IMR-90 (cell line): Measurements from ENCODE around the gene ATP8B3. TPM values are rescaled to one million over a fixed set of nuclear protein-coding genes. Genes with fewer than 3 reads are reported as not detected.

Experiments used
- ATAC-seq: fragments of 200-7000 bp; cut with Tn5 transposase; 2 replicates; pipeline ENCODE4 v1.9.1; 2020; ENCODE audit warnings: low read depth, mild to moderate bottlenecking, moderate library complexity
- BruUV-seq: library from RNA; stranded (reverse); fragments of 400-500 nt; replicated peaks from 2 replicates; lab custom pipeline; 2021; lab: Mats Ljungman, UMichigan
- CTCF ChIA-PET: fragments of 300-600 bp; formaldehyde crosslinking; extraction: SDS; loops from one replicate; lab custom pipeline; 2021; ENCODE audit warnings: antibody characterized with exemption; lab: Yijun Ruan, JAX
- POLR2A ChIA-PET: fragments of 300-600 bp; sonication (Branson Sonifier 250); formaldehyde crosslinking; loops from one replicate; lab custom pipeline; 2022; ENCODE audit warnings: antibody characterized with exemption; ENCODE audit not compliant: unreplicated experiment; lab: Charles Lee
- DNase-seq: peaks from one replicate; pipeline ENCODE4 v3.0.0; 2013
- H2AFZ ChIP-seq: replicated peaks from 2 replicates; pipeline ENCODE3; 2013; ENCODE audit warnings: low read length, mild to moderate bottlenecking; ENCODE audit not compliant: poor library complexity
- H2AK5ac ChIP-seq: 2 replicates; pipeline ENCODE4 v1.6.1; 2013; ENCODE audit warnings: low read depth, low read length, inconsistent platforms
- H2AK9ac ChIP-seq: replicated peaks from 2 replicates; pipeline ENCODE3; 2013; ENCODE audit warnings: mild to moderate bottlenecking, low read depth, low read length, moderate library complexity; ENCODE audit not compliant: poor library complexity
- H2BK120ac ChIP-seq: 2 replicates; pipeline ENCODE4 v1.6.1; 2013; ENCODE audit warnings: low read depth, low read length, inconsistent platforms
- H2BK15ac ChIP-seq: 3 replicates; pipeline ENCODE4 v1.6.1; 2013; ENCODE audit warnings: low read depth, low read length, inconsistent platforms
- H2BK20ac ChIP-seq: 2 replicates; pipeline ENCODE4 v1.6.1; 2013; ENCODE audit warnings: low read depth, mild to moderate bottlenecking, inconsistent platforms, low read length, moderate library complexity
- H2BK5ac ChIP-seq: 2 replicates; pipeline ENCODE4 v1.6.1; 2013; ENCODE audit warnings: mild to moderate bottlenecking, low read depth, low read length, inconsistent platforms; ENCODE audit not compliant: poor library complexity, severe bottlenecking
- H3K14ac ChIP-seq: replicated peaks from 2 replicates; pipeline ENCODE4 v1.6.1; 2013; ENCODE audit warnings: low read depth, low read length, inconsistent platforms
- H3K18ac ChIP-seq: 2 replicates; pipeline ENCODE4 v1.6.1; 2013; ENCODE audit warnings: low read depth, low read length, control low read depth
- H3K23ac ChIP-seq: 2 replicates; pipeline ENCODE4 v1.6.1; 2013; ENCODE audit warnings: low read depth, low read length, inconsistent platforms
- H3K27ac ChIP-seq: 2 replicates; pipeline ENCODE4 v1.5.1; 2013; ENCODE audit warnings: mild to moderate bottlenecking, control low read depth, low read length; ENCODE audit not compliant: insufficient read depth
- H3K27me3 ChIP-seq: 2 replicates; pipeline ENCODE4 v1.6.1; 2013; ENCODE audit warnings: low read length; ENCODE audit not compliant: control insufficient read depth, insufficient read depth
- H3K36me3 ChIP-seq: 2 replicates; pipeline ENCODE4 v1.6.1; 2013; ENCODE audit warnings: low read length, mixed read lengths; ENCODE audit not compliant: control insufficient read depth, insufficient read depth
- H3K4ac ChIP-seq: 2 replicates; pipeline ENCODE4 v1.6.1; 2013; ENCODE audit warnings: low read depth, low read length, inconsistent platforms
- H3K4me1 ChIP-seq: 2 replicates; pipeline ENCODE4 v1.6.1; 2013; ENCODE audit warnings: low read length, mixed read lengths; ENCODE audit not compliant: control insufficient read depth, insufficient read depth
- H3K4me2 ChIP-seq: 2 replicates; pipeline ENCODE4 v1.6.1; 2013; ENCODE audit warnings: low read depth, mild to moderate bottlenecking, control low read depth, low read length, moderate library complexity
- H3K4me3 ChIP-seq: 2 replicates; pipeline ENCODE4 v1.5.1; 2013; ENCODE audit warnings: low read depth, mild to moderate bottlenecking, control low read depth, low read length, moderate library complexity; ENCODE audit not compliant: insufficient read depth
- H3K56ac ChIP-seq: 2 replicates; pipeline ENCODE4 v1.6.1; 2013; ENCODE audit warnings: low read length, inconsistent platforms; ENCODE audit not compliant: insufficient read depth; ENCODE audit errors: extremely low read depth
- H3K79me1 ChIP-seq, 2 experiments: 2 replicates each; pipeline ENCODE4 v1.6.1; 2013; ENCODE audit warnings: low read length in 2 of 2, inconsistent platforms in 1 of 2, low read depth in 1 of 2
- H3K9ac ChIP-seq: 2 replicates; pipeline ENCODE4 v1.6.1; 2013; ENCODE audit warnings: low read depth, low read length, control low read depth
- H3K9me1 ChIP-seq: 2 replicates; pipeline ENCODE4 v1.6.1; 2013; ENCODE audit warnings: low read length, inconsistent platforms; ENCODE audit not compliant: insufficient read depth
- H3K9me3 ChIP-seq: 2 replicates; pipeline ENCODE4 v1.6.1; 2013; ENCODE audit warnings: low read length; ENCODE audit not compliant: control insufficient read depth, insufficient read depth
- H4K20me1 ChIP-seq: 2 replicates; pipeline ENCODE4 v1.6.1; 2013; ENCODE audit warnings: low read length, inconsistent platforms; ENCODE audit not compliant: insufficient read depth
- H4K5ac ChIP-seq: 2 replicates; pipeline ENCODE4 v1.6.1; 2013; ENCODE audit warnings: mild to moderate bottlenecking, low read depth, low read length, control low read depth
- H4K8ac ChIP-seq, 2 experiments: 2 replicates each; pipeline ENCODE4 v1.6.1; 2013; ENCODE audit warnings: low read depth in 2 of 2, low read length in 2 of 2, control low read depth in 1 of 2, inconsistent platforms in 1 of 2
- H4K91ac ChIP-seq: 2 replicates; pipeline ENCODE4 v1.6.1; 2013; ENCODE audit warnings: low read depth, low read length, inconsistent platforms; ENCODE audit not compliant: insufficient read depth
- BHLHE40 ChIP-seq: fragments of 150-350 bp; IDR thresholded peaks from 2 replicates; pipeline ENCODE4 v1.6.1; 2016; ENCODE audit warnings: mild to moderate bottlenecking, low read depth, low read length
- CEBPB ChIP-seq: IDR thresholded peaks from 2 replicates; pipeline ENCODE4 v1.6.1; 2012; ENCODE audit warnings: low read depth, low read length, improper control_type of control experiment
- CHD1 ChIP-seq: IDR thresholded peaks from 2 replicates; pipeline ENCODE4 v1.6.1; 2012; ENCODE audit warnings: low read depth, low read length, improper control_type of control experiment
- FOS ChIP-seq: fragments of 150-350 bp; IDR thresholded peaks from 2 replicates; pipeline ENCODE4 v1.6.1; 2016; ENCODE audit warnings: low read depth, low read length
- MAFK ChIP-seq: IDR thresholded peaks from 2 replicates; pipeline ENCODE4 v1.6.1; 2012; ENCODE audit warnings: low read depth, low read length, improper control_type of control experiment
- MAZ ChIP-seq: IDR thresholded peaks from 2 replicates; pipeline ENCODE4 v1.6.1; 2012; ENCODE audit warnings: low read depth, mild to moderate bottlenecking, low read length, improper control_type of control experiment, moderate library complexity, borderline replicate concordance
- RAD21 ChIP-seq: IDR thresholded peaks from 2 replicates; pipeline ENCODE4 v1.6.1; 2012; ENCODE audit warnings: low read length, improper control_type of control experiment
- RFX5 ChIP-seq: IDR thresholded peaks from 2 replicates; pipeline ENCODE4 v1.8.0; 2012; ENCODE audit warnings: low read depth, mild to moderate bottlenecking, low read length, moderate library complexity
- SMC3 ChIP-seq: fragments of 150-350 bp; IDR thresholded peaks from 2 replicates; pipeline ENCODE4 v1.6.1; 2016; ENCODE audit warnings: low read depth, mild to moderate bottlenecking, antibody characterized with exemption, low read length, moderate library complexity
- WGBS, 2 experiments: methylation state at CpG; one replicate each; pipeline versions ENCODE4 v1.1.5 to v1.1.7; 2013; ENCODE audit warnings: missing lambda C conversion rate in 2 of 2; ENCODE audit not compliant: insufficient read length in 1 of 2; ENCODE audit errors: extremely low coverage in 2 of 2; 5-methylcytosine and 5-hydroxymethylcytosine counted together
- dilution Hi-C: fragments of 300-500 bp; cut with HindIII; formaldehyde crosslinking; loops from one replicate; pipeline ENCODE4 v1.14.3; 2018; ENCODE audit warnings: low sequenced_read_pairs; ENCODE audit not compliant: unreplicated experiment
- in situ Hi-C: fragments of 300-500 bp; cut with MboI; formaldehyde crosslinking; loops from 3 replicates; pipeline ENCODE4 v1.14.3; 2019; ENCODE audit warnings: low sequenced_read_pairs, inconsistent platforms, mixed read lengths
- intact Hi-C: fragments of 100-400 bp; cut with micrococcal nuclease; formaldehyde crosslinking; loops from 2 replicates; pipeline ENCODE4 v1.10.0; 2022
- polyA plus RNA-seq, 3 experiments: library from polyadenylated mRNA; depleted of rRNA; stranded (reverse); fragments of >200 nt; gene quantifications; 2 replicates each; pipeline ENCODE4 v1.2.3, GENCODE V29; 2012; ENCODE audit warnings: low replicate concordance in 1 of 3
- total RNA-seq: library from RNA; depleted of rRNA; stranded (reverse); fragments of >200 nt; gene quantifications from 2 replicates; pipeline ENCODE4 v1.2.3, GENCODE V29; 2012
- TF ChIP-seq, protein P1 (sequence below): conservative IDR thresholded peaks from 2 replicates; pipeline ENCODE4 v1.5.1; 2012; ENCODE audit warnings: mild to moderate bottlenecking, low read depth, low read length, improper control_type of control experiment
- TF ChIP-seq, protein P2 (sequence below): fragments of 150-350 bp; IDR thresholded peaks from 2 replicates; pipeline ENCODE4 v1.6.1; 2016; ENCODE audit warnings: low read depth, mild to moderate bottlenecking, low read length, moderate library complexity, borderline replicate concordance
- TF ChIP-seq, protein P3 (sequence below): fragments of 150-350 bp; IDR thresholded peaks from 2 replicates; pipeline ENCODE4 v1.6.1; 2017; ENCODE audit warnings: mild to moderate bottlenecking, antibody characterized with exemption, low read length, low read depth

Gene ATP8B3
- total and polyA plus RNA-seq, 2 of the 4 experiments (the other 2 are of a cell fraction): 1.6 to 8.1 TPM

DNA sequence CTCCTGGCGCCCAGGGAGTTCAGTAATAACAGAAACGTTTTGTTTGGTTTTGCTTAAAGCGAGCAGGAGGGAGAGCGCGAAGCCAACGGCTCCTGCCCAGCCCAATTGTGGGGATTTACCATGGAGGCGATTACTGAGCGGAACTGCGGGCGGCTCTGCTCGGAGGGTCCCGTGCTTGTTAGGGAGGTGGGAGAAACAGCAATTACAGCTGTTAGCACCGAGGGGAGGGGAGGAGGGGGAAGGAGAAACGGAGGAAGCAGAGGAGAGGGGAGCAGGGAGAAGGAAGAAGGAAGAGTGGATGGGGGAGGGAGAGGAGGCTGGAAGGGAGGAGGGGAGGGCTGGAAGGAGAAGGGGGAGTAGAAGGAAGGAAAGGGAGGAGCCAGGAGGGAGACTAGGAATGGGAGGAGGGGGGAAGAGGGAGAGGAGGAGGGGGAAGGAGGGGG, 66.5 kb downstream of the ATP8B3 start (continued):
- TF ChIP-seq, protein P1, sequence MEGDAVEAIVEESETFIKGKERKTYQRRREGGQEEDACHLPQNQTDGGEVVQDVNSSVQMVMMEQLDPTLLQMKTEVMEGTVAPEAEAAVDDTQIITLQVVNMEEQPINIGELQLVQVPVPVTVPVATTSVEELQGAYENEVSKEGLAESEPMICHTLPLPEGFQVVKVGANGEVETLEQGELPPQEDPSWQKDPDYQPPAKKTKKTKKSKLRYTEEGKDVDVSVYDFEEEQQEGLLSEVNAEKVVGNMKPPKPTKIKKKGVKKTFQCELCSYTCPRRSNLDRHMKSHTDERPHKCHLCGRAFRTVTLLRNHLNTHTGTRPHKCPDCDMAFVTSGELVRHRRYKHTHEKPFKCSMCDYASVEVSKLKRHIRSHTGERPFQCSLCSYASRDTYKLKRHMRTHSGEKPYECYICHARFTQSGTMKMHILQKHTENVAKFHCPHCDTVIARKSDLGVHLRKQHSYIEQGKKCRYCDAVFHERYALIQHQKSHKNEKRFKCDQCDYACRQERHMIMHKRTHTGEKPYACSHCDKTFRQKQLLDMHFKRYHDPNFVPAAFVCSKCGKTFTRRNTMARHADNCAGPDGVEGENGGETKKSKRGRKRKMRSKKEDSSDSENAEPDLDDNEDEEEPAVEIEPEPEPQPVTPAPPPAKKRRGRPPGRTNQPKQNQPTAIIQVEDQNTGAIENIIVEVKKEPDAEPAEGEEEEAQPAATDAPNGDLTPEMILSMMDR: no peak
- TF ChIP-seq RAD21: no peak

DNA sequence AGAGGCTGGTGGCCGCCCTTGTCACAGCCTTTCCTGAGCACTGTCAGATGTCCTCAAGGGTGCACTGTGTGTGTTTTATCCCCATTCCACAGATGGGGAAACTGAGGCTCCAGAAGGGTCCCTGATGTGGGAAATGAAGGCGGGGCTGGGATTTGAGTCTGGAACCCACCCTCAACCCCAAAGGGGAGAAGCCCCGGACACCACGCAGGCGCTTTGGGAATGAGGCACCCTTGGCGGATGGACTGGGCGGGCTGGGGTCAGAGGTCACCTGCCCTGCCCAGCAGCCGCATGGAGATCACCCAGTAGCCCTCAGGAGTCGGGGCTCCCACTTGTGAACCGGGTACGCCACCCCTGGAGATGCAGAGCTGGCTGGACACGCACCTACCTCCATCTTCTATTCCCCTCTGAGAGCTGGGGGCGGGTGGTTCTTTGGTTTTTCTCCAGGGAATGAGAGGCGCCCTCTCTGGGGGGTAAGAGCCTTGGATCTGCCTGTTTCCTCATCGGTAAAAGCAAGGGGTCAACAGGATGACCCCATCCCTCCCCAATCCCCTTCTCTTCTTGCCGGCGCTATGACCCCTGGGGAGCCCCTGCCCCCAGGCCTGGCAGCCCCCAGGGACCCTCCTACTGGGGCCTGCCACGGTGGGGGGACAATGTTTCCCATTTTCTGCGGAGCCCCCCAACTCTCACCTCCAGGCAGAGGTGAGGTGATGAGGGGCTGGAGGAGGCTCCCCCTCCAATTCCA, 67.1 kb downstream of the ATP8B3 start:
- H3K9me1 ChIP-seq: peaks cover 6% of the 10 kb centered on the region
- H3K18ac ChIP-seq: no peak overlapping the region
- dilution Hi-C loops: no loop called here
- no peak for DNase-seq
- no TSS peak for BruUV-seq
- no peak overlapping the region for H3K4me2 ChIP-seq
- no peak overlapping the region for H3K9ac ChIP-seq
- no peak overlapping the region for H2BK20ac ChIP-seq
- peaks cover 43% of the 10 kb centered on the region for H3K27me3 ChIP-seq
- H3K9me3 ChIP-seq: peaks cover 7% of the 10 kb centered on the region
- H2BK15ac ChIP-seq: no peak overlapping the region
- ChIA-PET CTCF (no interaction called here), POLR2A (no interaction called here)
- no peak overlapping the region for H4K91ac ChIP-seq
- H2AK9ac ChIP-seq: no peak overlapping the region
- H3K56ac ChIP-seq: no peak overlapping the region
- H3K27ac ChIP-seq: no peak overlapping the region
- peaks cover 12% of the 10 kb centered on the region for H3K4me1 ChIP-seq
- H3K4ac ChIP-seq: no peak overlapping the region
- no peak overlapping the region for H3K14ac ChIP-seq
- no peak overlapping the region for H2AK5ac ChIP-seq
- H4K20me1 ChIP-seq: peaks cover 6% of the 10 kb centered on the region
- no peak overlapping the region for H4K5ac ChIP-seq
- no peak overlapping the region for H3K23ac ChIP-seq
- no CpG with 5 or more reads among the region's 19 CpGs for WGBS, 2 experiments
- H2AFZ ChIP-seq: peak overlapping the region; percentile 8
- H3K4me3 ChIP-seq: no peak overlapping the region
- in situ Hi-C loops: no loop called here
- no peak overlapping the region for H4K8ac ChIP-seq
- no peak for ATAC-seq
- no peak overlapping the region for H2BK120ac ChIP-seq
- no peaks in the 10 kb centered on the region for H3K79me1 ChIP-seq
- no peak overlapping the region for H2BK5ac ChIP-seq
- no peaks in the 10 kb centered on the region for H3K36me3 ChIP-seq
- intact Hi-C loops: no loop called here
- TF ChIP-seq CHD1: no peak
- no peak for TF ChIP-seq BHLHE40
- TF ChIP-seq FOS: no peak
- no peak for TF ChIP-seq RFX5
- no peak for TF ChIP-seq MAFK
- TF ChIP-seq, protein P2, sequence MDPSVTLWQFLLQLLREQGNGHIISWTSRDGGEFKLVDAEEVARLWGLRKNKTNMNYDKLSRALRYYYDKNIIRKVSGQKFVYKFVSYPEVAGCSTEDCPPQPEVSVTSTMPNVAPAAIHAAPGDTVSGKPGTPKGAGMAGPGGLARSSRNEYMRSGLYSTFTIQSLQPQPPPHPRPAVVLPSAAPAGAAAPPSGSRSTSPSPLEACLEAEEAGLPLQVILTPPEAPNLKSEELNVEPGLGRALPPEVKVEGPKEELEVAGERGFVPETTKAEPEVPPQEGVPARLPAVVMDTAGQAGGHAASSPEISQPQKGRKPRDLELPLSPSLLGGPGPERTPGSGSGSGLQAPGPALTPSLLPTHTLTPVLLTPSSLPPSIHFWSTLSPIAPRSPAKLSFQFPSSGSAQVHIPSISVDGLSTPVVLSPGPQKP: no peak
- no peak for TF ChIP-seq SMC3
- no peak for TF ChIP-seq RAD21
- TF ChIP-seq, protein P3, sequence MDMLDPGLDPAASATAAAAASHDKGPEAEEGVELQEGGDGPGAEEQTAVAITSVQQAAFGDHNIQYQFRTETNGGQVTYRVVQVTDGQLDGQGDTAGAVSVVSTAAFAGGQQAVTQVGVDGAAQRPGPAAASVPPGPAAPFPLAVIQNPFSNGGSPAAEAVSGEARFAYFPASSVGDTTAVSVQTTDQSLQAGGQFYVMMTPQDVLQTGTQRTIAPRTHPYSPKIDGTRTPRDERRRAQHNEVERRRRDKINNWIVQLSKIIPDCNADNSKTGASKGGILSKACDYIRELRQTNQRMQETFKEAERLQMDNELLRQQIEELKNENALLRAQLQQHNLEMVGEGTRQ: no peak
- TF ChIP-seq CEBPB: no peak
- no peak for TF ChIP-seq MAZ
